Choroid plexus epithelial cell (primary cell): ENCODE data around the gene CMTM2.

Source experiments
- DNase-seq: peaks from one replicate; pipeline ENCODE4 v3.0.0-alpha.2; 2010; ENCODE audit warnings: low read depth
- H3K4me3 ChIP-seq: 2 replicates; pipeline ENCODE4 v1.5.1; 2011; ENCODE audit warnings: low read depth, mild to moderate bottlenecking, control low read depth, low read length, moderate library complexity
- TF ChIP-seq, protein P1 (sequence below): conservative IDR thresholded peaks from 2 replicates; pipeline ENCODE4 v1.5.1; 2011; ENCODE audit warnings: low read depth, mild to moderate bottlenecking, control low read depth, inconsistent platforms, low read length, moderate library complexity

The CMTM2 gene

GRCh38 chr16:66574081-66574480, 5.2 kb upstream of the CMTM2 start:
- DNase-seq = no peak
- no peak overlapping the region for H3K4me3 ChIP-seq
- TF ChIP-seq, protein P1, sequence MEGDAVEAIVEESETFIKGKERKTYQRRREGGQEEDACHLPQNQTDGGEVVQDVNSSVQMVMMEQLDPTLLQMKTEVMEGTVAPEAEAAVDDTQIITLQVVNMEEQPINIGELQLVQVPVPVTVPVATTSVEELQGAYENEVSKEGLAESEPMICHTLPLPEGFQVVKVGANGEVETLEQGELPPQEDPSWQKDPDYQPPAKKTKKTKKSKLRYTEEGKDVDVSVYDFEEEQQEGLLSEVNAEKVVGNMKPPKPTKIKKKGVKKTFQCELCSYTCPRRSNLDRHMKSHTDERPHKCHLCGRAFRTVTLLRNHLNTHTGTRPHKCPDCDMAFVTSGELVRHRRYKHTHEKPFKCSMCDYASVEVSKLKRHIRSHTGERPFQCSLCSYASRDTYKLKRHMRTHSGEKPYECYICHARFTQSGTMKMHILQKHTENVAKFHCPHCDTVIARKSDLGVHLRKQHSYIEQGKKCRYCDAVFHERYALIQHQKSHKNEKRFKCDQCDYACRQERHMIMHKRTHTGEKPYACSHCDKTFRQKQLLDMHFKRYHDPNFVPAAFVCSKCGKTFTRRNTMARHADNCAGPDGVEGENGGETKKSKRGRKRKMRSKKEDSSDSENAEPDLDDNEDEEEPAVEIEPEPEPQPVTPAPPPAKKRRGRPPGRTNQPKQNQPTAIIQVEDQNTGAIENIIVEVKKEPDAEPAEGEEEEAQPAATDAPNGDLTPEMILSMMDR = no peak

GRCh38 chr16:66574531-66574930, 4.7 kb upstream of the CMTM2 start:
- TF ChIP-seq, protein P1 = no peak
- no peak overlapping the region for H3K4me3 ChIP-seq
- DNase-seq = no peak

DNA sequence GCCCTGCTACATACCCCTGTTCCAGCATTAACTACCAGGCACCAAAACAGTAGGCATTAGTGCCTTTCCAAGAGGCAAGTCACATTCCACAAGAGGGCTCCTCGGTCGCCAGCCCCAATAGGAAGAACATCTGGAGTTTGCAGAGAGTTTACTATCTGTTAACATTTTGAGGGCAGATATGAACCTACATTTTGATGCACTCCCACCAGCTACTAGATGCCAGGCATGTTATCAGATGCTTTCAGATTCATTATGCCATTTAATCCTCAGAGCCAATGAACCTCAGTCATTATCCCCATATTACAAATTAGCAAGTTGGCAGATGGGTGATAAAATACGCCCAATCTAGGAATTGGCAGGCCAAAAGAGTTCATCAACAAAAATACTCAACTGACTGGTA, 4.2 kb upstream of the CMTM2 start:
- TF ChIP-seq, protein P1 = no peak
- no peak for DNase-seq
- no peak overlapping the region for H3K4me3 ChIP-seq

DNA sequence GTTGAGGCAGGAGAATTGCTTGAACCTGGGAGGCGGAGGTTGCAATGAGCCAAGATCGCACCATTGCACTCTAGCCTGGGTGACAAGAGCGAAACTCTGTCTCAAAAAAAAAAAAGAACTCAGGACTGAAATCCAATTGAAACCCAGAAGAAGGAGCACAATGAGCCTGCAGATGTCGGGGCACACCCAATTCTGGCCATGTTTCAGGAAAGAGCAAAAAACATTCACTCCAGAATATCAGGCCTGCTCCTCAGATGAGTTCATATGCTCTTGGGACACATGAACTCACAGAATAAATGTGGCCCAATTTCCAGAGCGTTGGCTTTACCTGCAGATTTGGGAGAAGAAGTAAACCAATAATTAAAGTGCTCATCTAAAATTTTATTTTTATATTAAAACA, 3.0 kb upstream of the CMTM2 start:
- TF ChIP-seq, protein P1 = no peak
- DNase-seq = no peak
- no peak overlapping the region for H3K4me3 ChIP-seq

GRCh38 chr16:66580605-66581209, 1.4 kb downstream of the CMTM2 start:
- H3K4me3 ChIP-seq = no peak overlapping the region
- TF ChIP-seq, protein P1 = peak; percentile 50
- peak; percentile 87 for DNase-seq

GRCh38 chr16:66581246-66581952, 2.1 kb downstream of the CMTM2 start:
- TF ChIP-seq, protein P1 = no peak
- peak; percentile 44 for DNase-seq
- H3K4me3 ChIP-seq = no peak overlapping the region
